Erythroblast (primary cell): ENCODE measurements around the gene KRT31.

Source experiments
- GATA1 ChIP-seq: IDR thresholded peaks from 2 replicates; pipeline ENCODE4 v1.6.1; 2011; ENCODE audit warnings: low read depth, mild to moderate bottlenecking, control low read depth, low read length, moderate library complexity
- POLR2A ChIP-seq: IDR thresholded peaks from 2 replicates; pipeline ENCODE4 v1.6.1; 2011; ENCODE audit warnings: mild to moderate bottlenecking, low read length

- no peak for TF ChIP-seq POLR2A
- no peak for TF ChIP-seq GATA1
Observed at GRCh38 chr17:41411072-41411840, 13.8 kb upstream of the KRT31 start.
